Epithelial cell of umbilical artery (primary cell): ENCODE data around the gene ERCC2. TPM values are rescaled to one million over a fixed set of nuclear protein-coding genes. Genes with fewer than 3 reads are reported as not detected.

ENCODE experiments used
- total RNA-seq: library from RNA; depleted of rRNA; stranded (reverse); fragments of >200 nt; gene quantifications from 2 replicates; pipeline ENCODE4 v1.2.3, GENCODE V29; 2014

The ERCC2 gene
- total RNA-seq = 17.5 and 28.3 TPM in 2 replicates

DNA sequence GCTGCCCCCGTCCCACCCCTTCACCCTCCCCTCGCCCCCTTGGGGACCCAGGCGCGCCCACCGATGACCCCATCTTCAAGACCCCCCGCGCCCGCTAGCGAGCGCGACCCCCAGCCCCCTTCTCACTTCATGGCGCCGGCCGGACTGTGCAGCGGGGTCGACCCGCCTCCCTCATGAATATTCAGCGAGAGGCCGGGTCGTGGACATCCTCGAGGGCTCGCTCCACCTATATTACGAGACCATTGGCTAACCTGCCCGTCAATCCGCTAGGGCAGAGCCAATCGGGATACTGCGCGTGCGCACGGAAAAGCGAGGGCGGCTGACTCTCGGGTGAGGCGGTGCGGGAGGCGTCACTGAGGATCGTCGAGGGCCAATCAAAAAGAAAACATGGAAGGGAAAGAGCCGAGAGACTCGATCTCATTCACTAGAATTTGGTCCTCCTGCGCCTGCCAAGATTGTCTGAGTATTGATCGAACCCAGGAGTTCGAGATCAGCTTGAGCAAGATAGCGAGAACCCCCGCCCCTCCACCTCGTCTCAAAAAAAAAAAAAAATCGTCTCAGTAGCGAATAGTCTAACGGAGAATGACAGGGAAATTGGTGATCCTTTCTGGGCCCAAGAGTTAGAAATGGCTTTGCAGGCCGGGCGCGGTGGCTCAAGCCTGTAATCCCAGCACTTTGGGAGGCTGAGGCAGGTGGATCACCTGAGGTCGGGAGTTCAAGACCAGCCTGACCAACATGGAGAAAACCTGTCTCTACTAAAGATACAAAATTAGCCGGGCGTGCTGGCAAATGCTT, at the start of gene ERCC2:
Gene ERCC2 (minus strand): TSS at position 164 of the 795 bp plus-strand sequence. CDS start 33 bp downstream, at position 131.

DNA sequence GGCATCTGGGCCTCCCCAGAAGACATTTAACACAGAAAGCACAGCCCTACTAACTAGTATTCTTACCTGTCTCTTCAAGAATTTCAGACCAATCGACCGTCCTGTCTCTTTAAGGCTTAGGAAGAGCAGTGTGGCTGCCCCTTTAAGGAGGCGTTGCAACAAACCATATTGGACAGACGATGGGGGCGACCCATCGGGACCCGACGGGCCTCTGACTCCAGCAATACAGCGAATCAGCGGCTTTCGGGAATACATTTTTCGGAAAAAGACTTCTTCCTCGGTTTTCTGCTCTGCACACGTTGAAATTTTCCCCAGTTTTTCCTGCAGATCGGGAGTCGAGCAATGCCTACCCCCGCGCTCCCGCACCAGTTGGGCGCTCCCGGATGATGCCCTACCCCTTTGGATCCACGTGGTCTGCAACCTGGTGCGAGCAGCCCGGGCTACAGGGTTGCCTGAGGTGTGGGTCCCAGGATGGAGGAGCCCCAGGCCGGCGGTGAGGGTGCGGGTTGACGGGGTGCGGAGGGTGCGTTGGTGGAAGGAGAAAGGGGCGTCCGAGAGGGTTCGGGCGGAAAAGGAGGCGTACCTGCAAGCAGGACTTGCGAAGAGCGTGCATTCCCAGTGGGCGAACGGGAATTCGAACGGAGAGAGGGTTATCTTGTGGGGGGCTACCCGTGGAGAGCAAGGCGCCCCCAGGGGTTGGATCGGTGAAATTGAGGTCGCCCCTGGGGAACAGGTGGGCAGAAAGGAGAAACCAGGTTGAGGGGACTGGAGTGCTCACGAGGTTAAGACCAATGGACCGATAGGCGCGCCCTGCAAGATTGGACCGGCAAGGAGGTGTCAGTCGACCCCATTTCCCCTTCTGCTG, 36.1 kb upstream of the ERCC2 start, which contains the start of gene POLR1G:
Gene POLR1G (plus strand): TSS at position 419 of the 865 bp plus-strand sequence. CDS start 53 bp downstream, at position 472.

DNA sequence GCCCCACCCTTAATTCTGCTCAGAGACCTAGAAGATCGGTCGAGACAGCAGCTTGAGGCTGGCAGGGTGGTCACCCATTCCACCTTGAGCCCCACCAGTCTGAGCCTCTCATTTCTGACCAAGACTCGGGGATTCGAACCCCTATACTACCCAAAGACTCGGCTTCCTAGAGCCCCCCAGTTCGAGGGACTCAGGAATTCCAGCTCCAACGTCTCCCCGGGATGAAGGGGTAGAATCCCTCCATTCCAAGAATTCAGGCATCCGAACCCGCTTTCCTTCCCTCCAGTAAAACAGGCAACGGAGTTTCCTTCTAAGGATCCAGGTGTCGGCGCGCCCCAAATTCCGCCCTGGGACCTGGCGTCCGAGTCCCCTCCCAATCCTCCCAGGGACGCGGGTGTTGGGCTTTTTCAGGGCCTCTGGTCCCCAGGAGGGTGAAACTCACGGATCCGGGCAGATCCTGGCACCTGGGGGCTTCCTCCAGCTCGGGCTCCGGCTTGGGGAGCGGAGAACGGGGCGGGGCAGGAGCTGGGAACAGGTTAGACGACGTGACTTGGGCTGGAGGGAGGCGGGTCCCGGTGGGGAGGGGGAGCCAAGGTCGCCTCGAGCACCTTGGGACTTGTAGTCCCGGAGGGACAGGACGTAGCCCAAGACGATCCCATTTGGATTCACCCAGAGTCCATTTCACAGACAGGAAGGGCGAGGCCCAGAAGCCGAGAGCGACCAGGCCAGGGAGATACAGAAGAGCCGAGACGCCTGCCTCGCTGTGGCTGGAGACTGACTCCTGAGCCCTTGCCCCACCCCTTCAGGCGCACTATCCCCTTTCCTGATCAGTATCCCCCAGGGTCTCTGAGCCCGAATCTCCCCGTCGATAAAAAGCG, 34.4 kb upstream of the ERCC2 start, which contains the start of gene PPP1R13L:
Gene PPP1R13L (minus strand): TSS at position 513 of the 878 bp plus-strand sequence. CDS start 6,751 bp downstream, outside the sequence.

DNA sequence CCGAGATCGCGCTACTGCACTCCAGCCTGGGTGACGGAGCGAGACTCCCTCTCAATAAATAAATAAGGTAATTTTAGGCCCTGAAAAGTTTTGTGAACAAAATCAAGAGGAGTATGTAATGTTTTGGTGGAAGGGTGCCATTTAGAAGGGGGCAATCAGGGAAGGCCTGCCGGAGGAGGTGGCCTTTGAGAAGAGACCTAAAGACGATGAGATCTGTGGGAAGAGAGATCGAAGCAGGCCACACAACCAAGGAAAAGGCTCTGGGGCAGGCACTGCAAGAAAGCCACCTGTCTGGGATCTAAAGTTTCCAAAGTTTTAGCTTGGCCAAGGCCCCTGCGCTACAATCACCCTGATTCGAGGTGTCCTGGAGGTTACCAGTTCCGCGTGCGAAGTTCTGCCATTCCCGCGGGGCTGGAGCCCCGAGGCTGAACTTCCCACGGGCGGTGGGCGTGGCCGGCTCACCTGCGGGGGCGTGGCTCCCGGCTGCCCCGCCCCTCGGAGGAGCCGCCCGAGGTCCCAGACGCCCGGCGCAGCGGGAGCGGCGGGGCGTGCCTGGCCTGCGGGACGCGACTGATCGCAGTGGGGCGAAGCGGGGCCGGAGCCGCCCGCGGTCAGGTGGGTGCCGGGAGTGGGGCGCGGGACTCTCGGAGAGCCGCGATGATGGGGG, 30.0 kb downstream of the ERCC2 start, which contains the start of gene KLC3:
Gene KLC3 (plus strand): TSS at position 519 of the 667 bp plus-strand sequence. CDS start 4,792 bp downstream, outside the sequence.

DNA sequence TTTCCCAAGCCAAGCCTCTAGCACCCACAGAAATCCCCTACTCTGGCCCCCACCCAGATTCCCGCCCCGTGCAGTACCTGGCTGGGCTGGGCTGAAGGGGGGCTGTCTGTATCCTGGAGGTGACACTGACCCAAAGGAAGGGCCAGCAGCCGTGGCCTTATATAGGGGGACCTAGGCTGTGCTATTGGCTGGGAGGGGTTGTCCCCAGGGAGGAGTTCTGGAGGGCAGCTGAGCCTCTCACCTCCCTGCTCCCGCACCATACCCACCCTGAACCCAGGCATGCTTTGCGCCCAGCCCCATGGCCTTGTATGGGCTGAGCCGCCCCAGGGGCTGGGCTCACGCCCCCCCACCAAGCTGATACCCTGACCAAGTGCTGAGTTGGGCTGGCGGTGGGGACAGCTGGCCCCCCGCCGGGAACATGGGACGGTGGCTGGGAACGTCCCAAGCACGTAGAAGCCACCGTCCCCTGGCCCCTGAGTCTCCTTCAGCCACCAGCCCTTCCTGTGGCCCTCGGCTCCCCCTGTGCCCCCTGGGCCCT, 47.6 kb downstream of the ERCC2 start, which contains the start of gene CKM:
Gene CKM (minus strand): TSS at position 132 of the 538 bp plus-strand sequence. CDS start 3,162 bp downstream, outside the sequence.

Other genes with a start within 250 kb of the ERCC2 start
- 0.30 and 0.32 TPM in 2 replicates for gene NKPD1, start 209.6 kb downstream of the ERCC2 start, total RNA-seq
- 9.6 and 15.9 TPM in 2 replicates for gene TRAPPC6A, start 192.3 kb downstream of the ERCC2 start, total RNA-seq
- gene BLOC1S3, start 191.8 kb downstream of the ERCC2 start, total RNA-seq = 3.6 and 7.8 TPM in 2 replicates
- gene EXOC3L2, start 125.2 kb downstream of the ERCC2 start, total RNA-seq = 1.1 and 4.2 TPM in 2 replicates
- gene MARK4, start 119.3 kb downstream of the ERCC2 start, total RNA-seq = 7.8 and 7.9 TPM in 2 replicates
- gene CKM, start 47.7 kb downstream of the ERCC2 start, total RNA-seq = not detected in 2 replicates
- under 0.01 TPM in 1 of 2 replicates, not detected in the other for gene KLC3, start 29.8 kb downstream of the ERCC2 start, total RNA-seq
- gene PPP1R13L, start 34.5 kb upstream of the ERCC2 start, total RNA-seq = 2.9 and 4.2 TPM in 2 replicates
- 11.2 and 24.0 TPM in 2 replicates for gene POLR1G, start 36.1 kb upstream of the ERCC2 start, total RNA-seq
- gene ERCC1, start 53.3 kb upstream of the ERCC2 start, total RNA-seq = 72.2 and 100 TPM in 2 replicates
- gene FOSB, start 97.4 kb upstream of the ERCC2 start, total RNA-seq = 0.15 and 0.32 TPM in 2 replicates
- gene RTN2, start 126.5 kb upstream of the ERCC2 start, total RNA-seq = 8.4 and 21.1 TPM in 2 replicates
- 1.4 and 1.9 TPM in 2 replicates for gene PPM1N, start 127.9 kb upstream of the ERCC2 start, total RNA-seq
- 135 and 170 TPM in 2 replicates for gene VASP, start 136.9 kb upstream of the ERCC2 start, total RNA-seq
- gene OPA3, start 214.2 kb upstream of the ERCC2 start, total RNA-seq = 4.5 and 5.6 TPM in 2 replicates
- 1.5 and 4.2 TPM in 2 replicates for gene GPR4, start 231.6 kb upstream of the ERCC2 start, total RNA-seq